H1 (cell line): ENCODE results near the gene PRRC2A. TPM values are rescaled to one million over a fixed set of nuclear protein-coding genes. Genes with fewer than 3 reads are reported as not detected.

ENCODE experiments used
- CTCF ChIA-PET: fragments of 300-600 bp; sonication (Branson Sonifier 250); formaldehyde crosslinking; loops from one replicate; lab custom pipeline; 2021; ENCODE audit not compliant: partially characterized antibody; lab: Charles Lee
- POLR2A ChIA-PET: fragments of 300-600 bp; sonication (Branson Sonifier 250); formaldehyde crosslinking; loops from one replicate; lab custom pipeline; 2021; ENCODE audit warnings: inconsistent platforms; ENCODE audit not compliant: partially characterized antibody; lab: Charles Lee
- DNase-seq, 2 experiments: peaks; one replicate each; pipeline versions ENCODE4 v3.0.0 to v3.0.0-alpha.2; 2010 to 2022; ENCODE audit warnings: low spot score in 2 of 2, low read depth in 1 of 2, mixed read lengths in 1 of 2
- FAIRE-seq: peaks from 2 replicates; lab custom pipeline; 2011; peaks lifted over from hg19 to GRCh38; lab: Jason Lieb, UNC
- H2AFZ ChIP-seq: 2 replicates; pipeline ENCODE4 v1.8.1; 2012; ENCODE audit warnings: low read length, inconsistent platforms
- H2AK5ac ChIP-seq: 2 replicates; pipeline ENCODE4 v1.6.1; 2013; ENCODE audit warnings: low read depth, low read length
- H2BK120ac ChIP-seq: replicated peaks from 2 replicates; pipeline ENCODE3; 2013; ENCODE audit warnings: low read depth, low read length, inconsistent platforms
- H2BK12ac ChIP-seq: 2 replicates; pipeline ENCODE4 v1.6.1; 2013; ENCODE audit warnings: low read depth, low read length
- H2BK15ac ChIP-seq: 2 replicates; pipeline ENCODE4 v1.6.1; 2013; ENCODE audit warnings: low read length
- H2BK20ac ChIP-seq: 2 replicates; pipeline ENCODE4 v1.6.1; 2013; ENCODE audit warnings: low read length
- H2BK5ac ChIP-seq: 2 replicates; pipeline ENCODE4 v1.6.1; 2013; ENCODE audit warnings: low read depth, low read length
- H3K14ac ChIP-seq: 2 replicates; pipeline ENCODE4 v1.6.1; 2013; ENCODE audit warnings: inconsistent platforms; ENCODE audit not compliant: insufficient read length
- H3K18ac ChIP-seq: 2 replicates; pipeline ENCODE4 v1.6.1; 2013; ENCODE audit warnings: low read length; ENCODE audit errors: extremely low read depth
- H3K23ac ChIP-seq: 2 replicates; pipeline ENCODE4 v1.6.1; 2013; ENCODE audit warnings: inconsistent platforms; ENCODE audit not compliant: insufficient read length
- H3K23me2 ChIP-seq: 2 replicates; pipeline ENCODE4 v1.6.1; 2013; ENCODE audit warnings: low read depth, low read length
- H3K27ac ChIP-seq: 2 replicates; pipeline ENCODE4 v1.6.1; 2011; ENCODE audit warnings: low read depth, low read length, inconsistent platforms
- H3K27me3 ChIP-seq, 4 experiments: replicated peaks in 1 of 4; 1 replicate in 1 of 4; 2 replicates in 3 of 4; pipeline versions ENCODE4 v1.6.1 to v1.8.1; 2011 to 2013; ENCODE audit warnings: low read length in 3 of 4, mild to moderate bottlenecking in 3 of 4, inconsistent platforms in 2 of 4, mixed read lengths in 2 of 4, moderate library complexity in 1 of 4; ENCODE audit not compliant: control insufficient read depth in 3 of 4, insufficient read depth in 3 of 4; ENCODE audit errors: extremely low read depth in 1 of 4
- H3K36me3 ChIP-seq, 4 experiments: 2 replicates each; pipeline versions ENCODE4 v1.6.1 to v1.8.1; 2011 to 2013; ENCODE audit warnings: mild to moderate bottlenecking in 4 of 4, low read length in 3 of 4, moderate library complexity in 2 of 4, control low read depth in 1 of 4, inconsistent platforms in 1 of 4; ENCODE audit not compliant: insufficient read depth in 4 of 4, control insufficient read depth in 2 of 4
- H3K4ac ChIP-seq: replicated peaks from 2 replicates; pipeline ENCODE3; 2013; ENCODE audit warnings: low read length, low read depth, mixed read lengths, inconsistent platforms; ENCODE audit not compliant: insufficient read length
- H3K4me1 ChIP-seq, 4 experiments: replicated peaks in 1 of 4; 1 replicate in 1 of 4; 2 replicates in 3 of 4; pipeline versions ENCODE4 v1.6.1 to v1.8.1; 2011 to 2013; ENCODE audit warnings: low read length in 3 of 4, inconsistent platforms in 2 of 4, mixed read lengths in 1 of 4; ENCODE audit not compliant: insufficient read depth in 4 of 4, control insufficient read depth in 3 of 4
- H3K4me2 ChIP-seq, 2 experiments: 2 replicates each; pipeline versions ENCODE4 v1.6.1 to v1.8.1; 2011 to 2013; ENCODE audit warnings: low read depth in 2 of 2, low read length in 2 of 2, control low read depth in 1 of 2, inconsistent platforms in 1 of 2, mild to moderate bottlenecking in 1 of 2; ENCODE audit not compliant: insufficient read depth in 1 of 2
- H3K4me3 ChIP-seq, 4 experiments: fragments of 200-600, 300-600 bp in 1 of 4; sonication (generic), shearing (Covaris generic), sonication (Bioruptor Twin) in 1 of 4; 2 replicates each; pipeline versions ENCODE4 v1.5.1 to v1.8.1; 2011 to 2016; ENCODE audit warnings: low read length in 4 of 4, low read depth in 3 of 4, control low read depth in 2 of 4, inconsistent platforms in 2 of 4, mild to moderate bottlenecking in 2 of 4, mixed read lengths in 1 of 4, moderate library complexity in 1 of 4; ENCODE audit not compliant: insufficient read depth in 2 of 4; ENCODE audit errors: extremely low read depth in 1 of 4
- H3K56ac ChIP-seq: replicated peaks from 2 replicates; pipeline ENCODE3; 2013; ENCODE audit warnings: low read depth, mild to moderate bottlenecking, mixed read lengths, low read length, inconsistent platforms; ENCODE audit not compliant: insufficient read length
- H3K79me1 ChIP-seq: 2 replicates; pipeline ENCODE4 v1.6.1; 2013; ENCODE audit warnings: low read depth, low read length, control low read depth
- H3K79me2 ChIP-seq, 2 experiments: 2 replicates each; pipeline versions ENCODE4 v1.6.1 to v1.8.1; 2012 to 2013; ENCODE audit warnings: low read length in 2 of 2, mild to moderate bottlenecking in 2 of 2, inconsistent platforms in 1 of 2; ENCODE audit not compliant: insufficient read depth in 2 of 2, control insufficient read depth in 1 of 2
- H3K9ac ChIP-seq, 4 experiments: replicated peaks in 1 of 4; 1 replicate in 1 of 4; 2 replicates in 3 of 4; pipeline versions ENCODE4 v1.6.1 to v1.8.1; 2011 to 2013; ENCODE audit warnings: low read depth in 3 of 4, low read length in 3 of 4, control low read depth in 2 of 4, mild to moderate bottlenecking in 2 of 4, moderate library complexity in 2 of 4, inconsistent platforms in 1 of 4; ENCODE audit errors: extremely low read depth in 1 of 4
- H3K9me3 ChIP-seq, 2 experiments: 2 replicates each; pipeline versions ENCODE4 v1.6.1 to v1.8.1; 2012 to 2013; ENCODE audit warnings: mild to moderate bottlenecking in 2 of 2, moderate library complexity in 2 of 2, control low read depth in 1 of 2, inconsistent platforms in 1 of 2, low read depth in 1 of 2, low read length in 1 of 2, mixed read lengths in 1 of 2; ENCODE audit not compliant: insufficient read depth in 2 of 2
- H4K20me1 ChIP-seq, 2 experiments: replicated peaks in 1 of 2; 2 replicates each; pipeline versions ENCODE3 to v1.8.1; 2011 to 2013; ENCODE audit warnings: inconsistent platforms in 2 of 2, low read length in 2 of 2, mild to moderate bottlenecking in 1 of 2; ENCODE audit not compliant: insufficient read depth in 2 of 2, control insufficient read depth in 1 of 2
- H4K5ac ChIP-seq: 2 replicates; pipeline ENCODE4 v1.6.1; 2013; ENCODE audit warnings: low read length, low read depth, mixed read lengths, inconsistent platforms; ENCODE audit not compliant: insufficient read length
- H4K8ac ChIP-seq: 2 replicates; pipeline ENCODE4 v1.8.0; 2013; ENCODE audit warnings: mild to moderate bottlenecking, moderate library complexity, low read length, inconsistent platforms; ENCODE audit not compliant: insufficient read depth; ENCODE audit errors: extremely low read depth
- H4K91ac ChIP-seq: replicated peaks from 2 replicates; pipeline ENCODE3; 2013; ENCODE audit warnings: low read length, mixed read lengths, inconsistent platforms; ENCODE audit not compliant: insufficient read length
- KDM1A ChIP-seq: fragments of 200-600, 300-600 bp; sonication (generic); IDR thresholded peaks from 2 replicates; pipeline ENCODE4 v1.7.1; 2016; ENCODE audit warnings: mild to moderate bottlenecking, low read length, borderline replicate concordance
- PHF8 ChIP-seq: fragments of 200-600 bp; sonication (generic); conservative IDR thresholded peaks from 2 replicates; pipeline ENCODE4 v1.7.1; 2012; ENCODE audit warnings: low read depth, mild to moderate bottlenecking, inconsistent platforms, low read length, moderate library complexity
- SAP30 ChIP-seq: fragments of 300-600 bp; sonication (generic); IDR thresholded peaks from 2 replicates; pipeline ENCODE4 v1.7.1; 2012; ENCODE audit warnings: low read length, moderate library complexity, mild to moderate bottlenecking, inconsistent platforms; ENCODE audit not compliant: insufficient read depth, insufficient replicate concordance
- WGBS, 2 experiments: shearing (Covaris generic) in 1 of 2; methylation state at CpG; one replicate each; pipeline versions ENCODE4 v1.1.6 to v1.1.7; 2013 to 2015; ENCODE audit warnings: low lambda C conversion rate in 2 of 2, mixed read lengths in 2 of 2, inconsistent platforms in 1 of 2, low coverage in 1 of 2, missing lambda C conversion rate in 1 of 2; ENCODE audit not compliant: insufficient replicate concordance in 2 of 2, insufficient coverage in 1 of 2, insufficient read length in 1 of 2; ENCODE audit errors: extremely low coverage in 1 of 2, missing lambda C conversion rate in 1 of 2; 5-methylcytosine and 5-hydroxymethylcytosine counted together
- polyA plus RNA-seq, 7 experiments: library from polyadenylated mRNA; depleted of rRNA in 3 of 7; stranded (reverse) in 5 of 7; unstranded in 2 of 7; fragments of >200 nt in 5 of 7; fragments of 200-250 nt in 2 of 7; gene quantifications; 1 replicate in 5 of 7; 2 replicates in 1 of 7; 4 replicates in 1 of 7; pipeline versions ENCODE4 v1.2.1 to v1.2.3, GENCODE V29; 2011 to 2013; ENCODE audit warnings: missing spikeins in 2 of 7, mixed read lengths in 2 of 7
- total RNA-seq: library from RNA; stranded (reverse); fragmentation: NEBNext Ultra II Directional; extraction: Animal tissue kit (Norgen Biotek cat#: 25700); gene quantifications from 2 replicates; pipeline ENCODE4 v1.2.1, GENCODE V29; 2021

PRRC2A gene
- total and polyA plus RNA-seq, 2 of the 8 experiments (the other 6 are each of a cell fraction or from before 2014, with no cell fraction given) = 118 to 300 TPM

DNA sequence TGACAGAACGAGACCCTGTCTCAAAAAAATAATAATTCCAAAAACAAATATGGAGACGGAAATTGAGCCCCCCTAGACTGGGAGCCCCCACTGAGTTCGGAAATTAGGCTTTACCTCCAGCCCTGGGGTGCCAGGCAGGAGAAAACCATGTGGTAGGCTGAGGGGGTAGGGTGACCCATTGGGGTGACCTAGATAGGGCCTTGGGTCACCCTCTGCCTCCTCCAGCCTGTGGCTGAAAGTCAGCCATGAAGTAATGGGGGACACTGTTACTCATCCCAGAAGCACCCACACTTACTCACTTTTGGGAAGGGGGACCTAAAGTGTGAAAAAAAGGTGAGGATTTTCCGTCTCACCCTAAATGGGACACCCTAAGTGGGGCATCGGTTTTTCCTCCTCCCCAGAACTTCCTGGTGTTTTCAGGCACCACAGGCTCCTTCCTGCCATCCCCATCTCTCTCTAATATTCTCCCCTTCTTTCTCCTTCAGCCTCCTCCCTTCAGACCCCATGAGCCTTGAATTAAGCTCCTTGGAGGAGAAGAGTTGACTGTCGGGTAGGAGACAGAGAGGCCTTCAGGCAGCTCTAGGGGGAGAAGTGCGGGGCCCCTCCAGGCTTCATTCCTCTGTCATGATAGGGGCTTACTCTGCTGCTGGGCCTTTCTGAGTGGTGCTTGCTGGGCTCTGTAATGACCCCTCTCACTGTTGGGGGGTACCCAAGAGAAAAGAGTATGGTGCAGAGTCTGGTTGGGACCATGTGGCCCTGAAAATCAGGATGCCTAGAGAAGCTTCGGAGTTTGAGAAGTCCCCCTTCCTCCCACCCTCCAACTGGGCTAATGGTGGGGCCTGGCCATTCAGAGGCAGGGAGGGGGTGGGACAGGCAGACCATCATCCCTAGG, 40.7 kb upstream of the PRRC2A start:
- no peak for DNase-seq
- Histone ChIP-seq H3K9me3 (no peaks in the 10 kb centered on the region), H2BK5ac (no peak overlapping the region), H3K79me2 (no peaks in the 10 kb centered on the region), H3K4me1 (peaks cover 0 to 6% (median 6%) of the 10 kb centered on the region in 4 experiments; a peak in 6 of 7 replicates), H3K23ac (no peak overlapping the region), H3K27me3 (peaks cover 0 to 8% (median 7%) of the 10 kb centered on the region in 4 experiments; a peak in 5 of 7 replicates), H3K4me2 (peak overlapping the region; percentile 62 to 84), H3K79me1 (no peaks in the 10 kb centered on the region), H3K27ac (no peak overlapping the region), H2BK120ac (no peak overlapping the region), H3K18ac (no peak overlapping the region), H4K20me1 (no peaks in the 10 kb centered on the region), H3K9ac (no peak overlapping the region), H2AFZ (no peak overlapping the region), H2AK5ac (no peak overlapping the region), H2BK20ac (no peak overlapping the region), H3K36me3 (no peaks in the 10 kb centered on the region), H3K4ac (no peak overlapping the region), H3K23me2 (peaks cover 9% of the 10 kb centered on the region; the same call in 1 of the 2 replicates), H4K8ac (no peak overlapping the region), H3K4me3 (peak overlapping the region in 2 of 4 experiments; percentile 54 to 82; a peak in 3 of 8 replicates), H2BK15ac (peak overlapping the region; percentile 31; the same call in 1 of the 2 replicates), H4K5ac (no peak overlapping the region), H3K14ac (no peak overlapping the region), H4K91ac (no peak overlapping the region), H3K56ac (no peak overlapping the region), H2BK12ac (peak overlapping the region; percentile 75; the same call in 1 of the 2 replicates)
- POLR2A ChIA-PET = interaction anchor here (0.7 to 12.2 kb wide), 15 partner anchors 9 to 138 kb away, joined by 3 to 110 read pairs (median 5); partner anchors contain the start of genes ATP6V1G2, C6orf47, DDX39B and NFKBIL1
- WGBS, 2 experiments = 86% methylated on average over 8 of the region's 8 CpGs; no CpG with 5 or more reads in 1 of the 2 experiments
- CTCF ChIA-PET = interaction anchor here (0.6 to 19.2 kb wide), 16 partner anchors 11 to 280 kb away, joined by 3 to 640 read pairs (median 6); partner anchors contain the start of genes ATP6V1G2, DDX39B, LST1 and LTB
- no peak for FAIRE-seq
- TF ChIP-seq SAP30 (no peak), PHF8 (no peak), KDM1A (no peak)
